Measurements from ENCODE around the gene DNAH2. TPM values are rescaled to one million over a fixed set of nuclear protein-coding genes. Genes with fewer than 3 reads are reported as not detected.

Gene DNAH2
- total and polyA plus RNA-seq, 2 experiments from 2014 or later: 0.38 TPM; not detected in 1

DNA sequence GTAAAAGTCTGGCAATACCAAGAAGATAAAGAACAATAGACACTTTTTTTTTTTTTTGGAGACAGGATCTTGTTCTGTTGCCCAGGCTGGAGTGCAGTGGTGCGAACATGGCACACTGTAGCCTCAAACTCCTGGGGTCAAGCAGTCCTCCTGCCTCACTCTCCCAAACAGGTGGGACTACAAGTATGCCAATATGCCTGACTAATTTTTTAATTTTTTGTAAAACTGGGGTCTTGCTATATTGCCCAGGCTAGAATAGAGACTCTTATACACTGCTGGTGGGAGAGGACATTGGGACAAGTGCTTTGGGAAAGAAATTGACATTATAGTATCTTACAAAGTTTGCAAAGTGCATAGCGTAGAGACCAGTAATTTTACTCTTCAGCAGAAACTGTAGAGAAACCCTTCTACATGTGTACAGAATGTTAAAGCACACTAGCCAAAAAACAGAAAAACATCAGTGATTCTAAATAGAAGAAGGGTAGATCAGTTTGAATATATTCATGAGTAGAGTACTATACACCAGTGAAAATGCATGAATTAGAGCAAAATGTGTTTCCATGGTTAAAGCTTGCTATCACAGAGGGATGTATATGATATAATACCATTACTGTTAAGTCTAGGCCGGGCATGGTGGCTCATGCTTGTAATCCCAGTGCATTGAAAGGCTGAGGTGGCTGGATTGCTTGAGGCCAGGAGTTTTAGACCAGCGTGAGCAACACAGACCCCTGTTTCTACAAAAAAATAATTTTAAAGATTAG, 19.5 kb upstream of the DNAH2 start:
- peaks cover 2% of the 10 kb centered on the region for H3K4me1 ChIP-seq (ENCODE audit: insufficient read depth)
- ATAC-seq (no peak), DNase-seq (ENCODE audit: low spot score) (no peak)
- Mint-ChIP-seq H3K27ac (no peak overlapping the region), H3K27me3 (ENCODE audit: insufficient read depth, low read depth, poor library complexity) (peaks cover 12% of the 10 kb centered on the region), H3K9me3 (no peaks in the 10 kb centered on the region; the same call in 2 of the 3 replicates), H3K4me3 (no peak overlapping the region), H3K4me1 (no peaks in the 10 kb centered on the region; the same call in 2 of the 3 replicates), H3K36me3 (ENCODE audit: low read depth) (peaks cover 28% of the 10 kb centered on the region)
- no peaks in the 10 kb centered on the region for H3K79me2 ChIP-seq (replicated peaks; ENCODE audit: insufficient read depth)
- H2AFZ ChIP-seq: no peak overlapping the region
- H3K9me2 ChIP-seq (ENCODE audit: insufficient read depth): no peaks in the 10 kb centered on the region
- no peak overlapping the region for H3K4me2 ChIP-seq
- H3K36me3 ChIP-seq (ENCODE audit: insufficient read depth): no peaks in the 10 kb centered on the region
- H3F3A ChIP-seq (replicated peaks; ENCODE audit: low read depth): no peaks in the 10 kb centered on the region
- no peak overlapping the region for H3K4me3 ChIP-seq
- no peak for TF ChIP-seq EZH2phosphoT487 (IDR thresholded peaks at IDR 0.05; ENCODE audit: unreplicated experiment)
- no peaks in the 10 kb centered on the region; the same call in 1 of the 2 replicates for H4K20me1 ChIP-seq (replicated peaks; ENCODE audit: insufficient read depth)
- H3K27me3 ChIP-seq (ENCODE audit: insufficient read depth): no peaks in the 10 kb centered on the region
- no peak overlapping the region for H3K27ac ChIP-seq (ENCODE audit: low read depth)

DNA sequence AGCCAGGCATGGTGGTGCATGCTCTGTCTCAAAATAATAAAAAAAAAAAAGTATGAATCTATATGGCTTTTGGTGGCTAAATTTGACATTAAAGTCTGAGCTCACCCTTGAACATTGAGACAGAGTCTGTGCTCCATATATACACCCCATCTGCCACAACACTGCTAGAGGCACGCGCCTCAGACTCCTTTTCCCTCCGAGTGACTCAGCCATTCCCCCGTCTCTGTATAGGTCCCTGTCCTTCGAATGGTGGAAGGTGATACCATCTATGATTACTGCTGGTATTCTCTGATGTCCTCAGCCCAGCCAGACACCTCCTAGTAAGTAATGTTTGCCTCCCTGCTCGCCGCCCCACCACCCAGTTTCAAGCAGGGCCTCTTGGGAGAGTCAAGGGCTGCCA, 17.0 kb upstream of the DNAH2 start:
- Mint-ChIP-seq H3K9me3 (no peaks in the 10 kb centered on the region; the same call in 2 of the 3 replicates), H3K4me1 (peaks cover 17% of the 10 kb centered on the region), H3K27me3 (ENCODE audit: insufficient read depth, low read depth, poor library complexity) (peaks cover 14% of the 10 kb centered on the region), H3K4me3 (no peak overlapping the region), H3K27ac (no peak overlapping the region), H3K36me3 (ENCODE audit: low read depth) (peaks cover 19% of the 10 kb centered on the region)
- Histone ChIP-seq H3F3A (replicated peaks; ENCODE audit: low read depth) (0 out of 2 replicates have a peak, but pooled peaks cover 11% of the 10 kb centered on the region), H3K4me3 (no peak overlapping the region), H4K20me1 (replicated peaks; ENCODE audit: insufficient read depth) (no peaks in the 10 kb centered on the region; the same call in 1 of the 2 replicates), H2AFZ (no peak overlapping the region), H3K27ac (ENCODE audit: low read depth) (no peak overlapping the region), H3K79me2 (replicated peaks; ENCODE audit: insufficient read depth) (no peaks in the 10 kb centered on the region), H3K36me3 (ENCODE audit: insufficient read depth) (no peaks in the 10 kb centered on the region), H3K4me2 (no peak overlapping the region), H3K9me2 (ENCODE audit: insufficient read depth) (no peaks in the 10 kb centered on the region), H3K4me1 (ENCODE audit: insufficient read depth) (peaks cover 14% of the 10 kb centered on the region), H3K27me3 (ENCODE audit: insufficient read depth) (no peaks in the 10 kb centered on the region)
- no peak for TF ChIP-seq REST (IDR thresholded peaks at IDR 0.05; ENCODE audit: unreplicated experiment)
- no peak for TF ChIP-seq STAT1 (IDR thresholded peaks at IDR 0.05; ENCODE audit: unreplicated experiment)
- TF ChIP-seq NANOG (IDR thresholded peaks at IDR 0.05; ENCODE audit: borderline replicate concordance): no peak
- TF ChIP-seq ZNF114 (CRISPR knock-in tag; IDR thresholded peaks at IDR 0.05): no peak
- TF ChIP-seq ZNF331 (CRISPR knock-in tag; IDR thresholded peaks at IDR 0.05; ENCODE audit: low read depth): no peak
- DNase-seq (ENCODE audit: low spot score) (no peak), ATAC-seq (no peak)

All from GM23338 (cell line).